GM12878 (cell line): Measurements from ENCODE around the gene MTMR10. TPM values are rescaled to one million over a fixed set of nuclear protein-coding genes. Genes with fewer than 3 reads are reported as not detected.

Source experiments
- ATAC-seq: fragments of 200-7000 bp; cut with Tn5 transposase; 3 replicates; pipeline ENCODE4 v1.9.1; 2020; ENCODE audit warnings: mild to moderate bottlenecking, moderate library complexity
- BruUV-seq: library from RNA; stranded (reverse); fragments of 400-500 nt; replicated peaks from 2 replicates; lab custom pipeline; 2021; lab: Mats Ljungman, UMichigan
- CTCF ChIA-PET: fragments of 300-600 bp; sonication (Branson Sonifier 250); formaldehyde crosslinking; extraction: SDS; loops from one replicate; lab custom pipeline; 2021; ENCODE audit warnings: inconsistent platforms; lab: Yijun Ruan, JAX
- POLR2A ChIA-PET: fragments of 350-600 bp; formaldehyde crosslinking; extraction: SDS; loops from one replicate; lab custom pipeline; 2021; ENCODE audit warnings: inconsistent platforms; lab: Charles Lee
- RAD21 ChIA-PET: fragments of 300-600 bp; sonication (Branson Sonifier 250); formaldehyde crosslinking; loops from one replicate; lab custom pipeline; 2023; ENCODE audit warnings: antibody characterized with exemption; ENCODE audit not compliant: unreplicated experiment; lab: Charles Lee
- SMC1A ChIA-PET: fragments of 300-600 bp; sonication (Branson Sonifier 250); formaldehyde crosslinking; loops from one replicate; lab custom pipeline; 2023; ENCODE audit not compliant: unreplicated experiment, uncharacterized antibody; lab: Charles Lee
- DNase-seq: peaks from one replicate; pipeline ENCODE4 v3.0.0-alpha.2; 2011; ENCODE audit warnings: low read depth, low spot score
- FAIRE-seq: peaks from 3 replicates; lab custom pipeline; 2011; peaks lifted over from hg19 to GRCh38; lab: Jason Lieb, UNC
- H2AFZ ChIP-seq: 2 replicates; pipeline ENCODE4 v1.6.0; 2011; ENCODE audit warnings: low read depth, low read length, control low read depth; ENCODE audit not compliant: control insufficient read depth
- H3K27ac ChIP-seq: 2 replicates; pipeline ENCODE4 v1.5.1; 2011; ENCODE audit warnings: control low read depth; ENCODE audit not compliant: control insufficient read depth, insufficient read depth
- H3K27me3 ChIP-seq, 2 experiments: replicated peaks in 1 of 2; 2 replicates each; pipeline versions ENCODE4 v1.6.0 to v1.6.1; 2011; ENCODE audit warnings: low read length in 1 of 2; ENCODE audit not compliant: control insufficient read depth in 2 of 2, insufficient read depth in 2 of 2
- H3K36me3 ChIP-seq, 2 experiments: 2 replicates each; pipeline ENCODE4 v1.5.1; 2011; ENCODE audit warnings: low read length in 1 of 2; ENCODE audit not compliant: control insufficient read depth in 2 of 2, insufficient read depth in 2 of 2
- H3K4me1 ChIP-seq: 2 replicates; pipeline ENCODE4 v1.6.1; 2011; ENCODE audit warnings: mild to moderate bottlenecking, low read length, moderate library complexity, mixed read lengths; ENCODE audit not compliant: control insufficient read depth, insufficient read depth
- H3K4me2 ChIP-seq: 2 replicates; pipeline ENCODE4 v1.6.0; 2011; ENCODE audit warnings: control low read depth; ENCODE audit not compliant: control insufficient read depth, insufficient read depth
- H3K4me3 ChIP-seq: fragments of 200-600 bp; sonication (generic); 2 replicates; pipeline ENCODE4 v1.5.1; 2016
- H3K79me2 ChIP-seq: 2 replicates; pipeline ENCODE4 v1.6.0; 2011; ENCODE audit warnings: low read length; ENCODE audit not compliant: control insufficient read depth, insufficient read depth
- H3K9ac ChIP-seq: 2 replicates; pipeline ENCODE4 v1.8.0; 2011; ENCODE audit warnings: low read length, control low read depth, mixed read lengths; ENCODE audit not compliant: control insufficient read depth, insufficient read depth
- H3K9me3 ChIP-seq: replicated peaks from 3 replicates; pipeline ENCODE4 v1.5.1; 2011; ENCODE audit warnings: mild to moderate bottlenecking, low read length; ENCODE audit not compliant: control insufficient read depth, insufficient read depth
- H4K20me1 ChIP-seq: 2 replicates; pipeline ENCODE4 v1.6.0; 2011; ENCODE audit not compliant: control insufficient read depth, insufficient read depth
- CBX3 ChIP-seq: fragments of 200-600 bp; sonication (generic); IDR thresholded peaks from 2 replicates; pipeline ENCODE4 v1.6.1; 2016; ENCODE audit warnings: low read depth, borderline replicate concordance
- JUND ChIP-seq: IDR thresholded peaks from 2 replicates; pipeline ENCODE4 v1.6.1; 2012; ENCODE audit warnings: low read depth, mild to moderate bottlenecking, low read length, improper control_type of control experiment, moderate library complexity
- MYB ChIP-seq: fragments of 150-350 bp; IDR thresholded peaks from 2 replicates; pipeline ENCODE4 v1.6.1; 2014; ENCODE audit warnings: mild to moderate bottlenecking, low read depth, low read length, borderline replicate concordance
- NR2F1 ChIP-seq: fragments of 450-650 bp; conservative IDR thresholded peaks from 2 replicates; pipeline ENCODE4 v1.6.1; 2017; ENCODE audit warnings: mild to moderate bottlenecking
- PAX5 ChIP-seq: IDR thresholded peaks from 2 replicates; pipeline ENCODE4 v1.6.1; 2011; ENCODE audit warnings: low read depth, low read length, borderline replicate concordance
- POU2F2 ChIP-seq: IDR thresholded peaks from 3 replicates; pipeline ENCODE4 v1.6.1; 2011; ENCODE audit warnings: low read depth, mild to moderate bottlenecking, low read length, borderline replicate concordance
- RCOR1 ChIP-seq: conservative IDR thresholded peaks from 2 replicates; pipeline ENCODE4 v1.6.1; 2012; ENCODE audit warnings: low read depth, low read length, improper control_type of control experiment
- TCF12 ChIP-seq: IDR thresholded peaks from 2 replicates; pipeline ENCODE4 v1.6.1; 2011; ENCODE audit warnings: low read depth, mild to moderate bottlenecking, low read length
- YBX1 ChIP-seq: fragments of 450-650 bp; IDR thresholded peaks from 2 replicates; pipeline ENCODE4 v1.6.1; 2016; ENCODE audit warnings: antibody characterized with exemption
- ZNF592 ChIP-seq: fragments of 450-650 bp; IDR thresholded peaks from 2 replicates; pipeline ENCODE4 v1.6.1; 2017; ENCODE audit warnings: mild to moderate bottlenecking, moderate library complexity
- WGBS: methylation state at CpG from one replicate; pipeline ENCODE4 v1.1.6; 2016; ENCODE audit warnings: low lambda C conversion rate; ENCODE audit not compliant: insufficient replicate concordance, insufficient coverage; ENCODE audit errors: missing lambda C conversion rate; 5-methylcytosine and 5-hydroxymethylcytosine counted together
- in situ Hi-C: fragments of 300-500 bp; cut with MboI; formaldehyde crosslinking; loops from 9 replicates; pipeline ENCODE4 v1.14.3; 2018; ENCODE audit warnings: mixed read lengths
- intact Hi-C: fragments of 100-400 bp; cut with micrococcal nuclease; formaldehyde crosslinking; loops from one replicate; pipeline ENCODE4 v1.14.2; 2022; ENCODE audit not compliant: unreplicated experiment
- polyA plus RNA-seq, 11 experiments: library from polyadenylated mRNA; depleted of rRNA in 4 of 11; unstranded in 6 of 11; stranded (reverse) in 5 of 11; fragments of >200 nt; fragmentation: Nextera tagmentation in 4 of 11; fragmentation: Illumina TruSeq in 1 of 11; extraction: Ambion mirVana in 4 of 11; extraction: Trizol in 1 of 11; gene quantifications; 1 replicate in 1 of 11; 2 replicates in 10 of 11; pipeline versions ENCODE4 v1.2.1 to v1.2.3, GENCODE V29; 2011 to 2016; ENCODE audit warnings: inconsistent platforms in 2 of 11, missing spikeins in 2 of 11, low read depth in 1 of 11
- total RNA-seq, 4 experiments: library from RNA; depleted of rRNA in 3 of 4; stranded (reverse); fragments of >200 nt in 3 of 4; fragmentation: Illumina TruSeq in 1 of 4; extraction: Trizol in 1 of 4; gene quantifications; 2 replicates each; pipeline versions ENCODE4 v1.2.1 to v1.2.3, GENCODE V29; 2013 to 2021

MTMR10 gene
- total and polyA plus RNA-seq, 10 of the 15 experiments (the other 5 are each of a cell fraction or from before 2014, with no cell fraction given), result 1.9 to 13.6 (median 8.9) TPM

- CTCF ChIA-PET, result interaction anchor here (0.7 to 1.1 kb wide), 3 partner anchors 9 to 24 kb away, joined by 4 to 5 read pairs (median 5); no protein-coding TSS in a partner anchor
- H3K9ac ChIP-seq, result no peak overlapping the region
- DNase-seq (no peak), FAIRE-seq (no peak), ATAC-seq (no peak)
- 100% methylated on average over 1 of the region's 1 CpG for WGBS
- RAD21 ChIA-PET, result no interaction called here
- no peak overlapping the region for H2AFZ ChIP-seq
- SMC1A ChIA-PET, result interaction anchor here (0.7 to 1.5 kb wide), 3 partner anchors 23 to 211 kb away, joined by 3 to 5 read pairs (median 3); no protein-coding TSS in a partner anchor
- H3K36me3 ChIP-seq, result peaks cover 3 to 25% of the 10 kb centered on the region in 2 experiments; a peak in 3 of 4 replicates
- H3K4me2 ChIP-seq, result no peak overlapping the region
- POLR2A ChIA-PET, result no interaction called here
- no peaks in the 10 kb centered on the region; the same call in 1 of the 2 replicates for H4K20me1 ChIP-seq
- H3K4me3 ChIP-seq, result no peak overlapping the region
- intact Hi-C loops (no loop called here), in situ Hi-C loops (no loop called here)
- no peaks in the 10 kb centered on the region for H3K27me3 ChIP-seq
- no peaks in the 10 kb centered on the region for H3K79me2 ChIP-seq
- no peak overlapping the region for H3K27ac ChIP-seq
- no peaks in the 10 kb centered on the region for H3K9me3 ChIP-seq
- TF ChIP-seq ZNF592, result no peak
- no peak for TF ChIP-seq RCOR1
- TF ChIP-seq NR2F1, result no peak
- no peak for TF ChIP-seq CBX3
- TF ChIP-seq TCF12, result no peak
- no peak for TF ChIP-seq JUND
- TF ChIP-seq POU2F2, result no peak
- TF ChIP-seq YBX1, result no peak
- TF ChIP-seq PAX5, result no peak
- no peak for TF ChIP-seq MYB
- TF ChIP-seq, all 136 proteins: peak for 0
- peaks cover 19% of the 10 kb centered on the region for H3K4me1 ChIP-seq
- no TSS peak for BruUV-seq
These were observed 73.8 kb downstream of the MTMR10 start for GRCh38 chr15:30917675-30918074.
